GM19351 (cell line): ENCODE results near the gene PAQR8.
A peak's percentile ranks its signal among the peaks of the same experiment; 100 is the strongest.
"Not testable (repeated sequence)": the region's sequence is repeated elsewhere in the genome, so short reads cannot be mapped to it uniquely, and the experiment has no call there.

Experiments
- ATAC-seq: cut with Tn5 transposase; IDR thresholded peaks from one replicate; pipeline ENCODE4 v1.9.1; 2021; ENCODE audit warnings: mild to moderate bottlenecking, moderate library complexity; ENCODE audit not compliant: unreplicated experiment

Gene PAQR8

DNA sequence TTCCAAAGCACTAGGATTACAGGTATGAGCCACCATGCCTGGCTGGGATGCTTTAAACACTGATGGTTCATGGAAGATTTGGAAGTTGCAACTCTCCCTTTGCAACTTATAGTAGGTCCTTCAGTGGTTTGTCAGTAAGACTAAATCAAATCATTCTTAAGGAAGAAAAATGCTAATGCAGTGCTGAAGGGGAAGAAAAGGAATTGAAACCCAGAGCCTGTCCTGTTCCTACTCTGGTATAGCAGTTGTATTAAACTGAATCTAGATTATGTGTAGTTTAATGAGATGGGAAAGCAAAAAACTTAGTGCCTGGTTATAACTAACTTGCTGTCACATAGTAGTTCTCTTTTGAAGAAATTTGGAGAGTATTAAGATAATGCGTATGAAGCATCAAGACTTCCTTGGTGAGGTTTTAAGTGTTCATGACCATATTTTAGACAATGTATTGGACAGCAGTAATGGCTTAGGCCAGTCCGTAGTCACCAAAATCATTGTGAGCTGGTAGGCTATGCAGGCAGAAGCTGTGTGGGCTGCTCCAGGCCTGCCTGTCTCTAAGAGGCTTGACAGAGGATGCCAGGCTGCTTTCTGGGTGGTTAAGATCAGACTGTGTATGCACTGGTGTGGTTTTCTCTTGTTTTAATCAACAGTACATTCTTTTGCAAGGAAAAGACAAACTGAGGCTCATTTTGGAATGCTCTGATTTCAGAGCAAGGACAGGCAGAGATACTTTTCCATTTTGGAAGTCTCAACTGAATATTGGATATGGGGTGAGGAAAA is 14.0 kb downstream of the PAQR8 start:
- ATAC-seq = no peak

DNA sequence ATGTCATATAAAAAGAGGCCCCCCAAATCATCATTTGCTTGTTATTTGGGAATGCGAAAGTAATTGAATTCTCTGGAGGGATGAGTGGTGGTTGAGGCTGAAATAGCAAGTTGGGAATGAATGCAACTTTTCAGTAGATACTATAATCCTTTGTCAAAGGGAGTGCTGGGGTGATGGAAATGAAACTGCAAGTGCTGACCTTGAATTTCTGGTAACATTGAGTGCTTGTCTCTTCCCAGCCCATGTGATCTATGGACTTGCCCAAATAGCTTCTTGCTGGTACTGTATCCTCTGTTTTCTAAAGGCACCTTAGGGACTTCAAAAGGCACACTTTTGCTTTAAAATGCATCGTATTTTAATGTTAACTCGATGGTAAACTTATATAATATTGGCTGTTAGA is 14.8 kb downstream of the PAQR8 start:
- no peak for ATAC-seq

DNA sequence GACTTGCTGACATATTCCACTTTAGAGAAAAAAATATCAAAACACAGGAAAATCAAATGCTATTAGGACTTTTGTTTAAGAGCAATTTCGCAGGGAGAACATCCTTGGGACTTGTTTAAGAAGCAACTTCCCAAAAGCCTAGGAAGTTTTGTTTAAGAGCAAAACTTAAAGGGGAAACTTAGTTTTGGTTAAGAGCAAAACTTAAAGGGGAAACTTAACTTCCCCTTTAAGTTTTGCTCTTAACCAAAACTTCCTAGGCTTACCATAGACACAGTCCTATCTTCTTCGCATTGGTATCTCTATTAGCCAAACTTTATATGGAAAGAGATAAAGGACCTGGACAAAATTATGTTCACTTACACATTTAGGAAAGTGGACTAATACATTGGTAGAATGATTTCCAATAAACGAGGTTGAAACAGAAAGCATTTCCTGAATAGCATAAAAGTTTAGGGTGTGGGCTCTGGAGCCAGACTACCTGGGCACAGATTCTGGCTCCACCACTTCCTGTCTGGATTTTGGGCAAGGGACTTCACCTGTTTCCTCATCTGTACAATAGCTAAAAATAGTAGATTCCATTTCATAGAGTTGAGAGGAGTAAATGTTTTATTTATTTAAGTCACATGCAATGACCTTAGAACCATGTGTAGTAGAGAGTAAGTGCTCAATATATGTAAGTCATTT is 15.7 kb downstream of the PAQR8 start:
- ATAC-seq = no peak

DNA sequence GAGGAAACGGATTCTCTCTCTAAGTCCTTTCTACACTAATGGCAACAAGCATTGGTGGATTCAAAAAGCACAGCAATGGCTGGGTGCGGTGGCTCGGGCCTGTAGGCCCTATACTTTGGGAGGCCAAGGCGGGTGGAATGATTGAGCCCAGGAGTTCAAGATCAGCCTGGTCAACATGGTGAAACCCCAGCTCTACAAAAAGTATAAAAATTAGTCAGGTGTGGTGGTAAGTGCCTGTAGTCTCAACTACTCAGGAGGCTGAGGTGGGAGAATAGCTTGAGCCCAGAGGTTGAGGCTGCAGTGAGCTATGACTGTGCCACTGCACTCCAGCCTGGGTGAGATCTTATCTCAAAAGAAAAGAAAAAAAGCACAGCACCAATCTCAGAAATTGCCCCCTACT is 19.3 kb downstream of the PAQR8 start:
- ATAC-seq = no peak

DNA sequence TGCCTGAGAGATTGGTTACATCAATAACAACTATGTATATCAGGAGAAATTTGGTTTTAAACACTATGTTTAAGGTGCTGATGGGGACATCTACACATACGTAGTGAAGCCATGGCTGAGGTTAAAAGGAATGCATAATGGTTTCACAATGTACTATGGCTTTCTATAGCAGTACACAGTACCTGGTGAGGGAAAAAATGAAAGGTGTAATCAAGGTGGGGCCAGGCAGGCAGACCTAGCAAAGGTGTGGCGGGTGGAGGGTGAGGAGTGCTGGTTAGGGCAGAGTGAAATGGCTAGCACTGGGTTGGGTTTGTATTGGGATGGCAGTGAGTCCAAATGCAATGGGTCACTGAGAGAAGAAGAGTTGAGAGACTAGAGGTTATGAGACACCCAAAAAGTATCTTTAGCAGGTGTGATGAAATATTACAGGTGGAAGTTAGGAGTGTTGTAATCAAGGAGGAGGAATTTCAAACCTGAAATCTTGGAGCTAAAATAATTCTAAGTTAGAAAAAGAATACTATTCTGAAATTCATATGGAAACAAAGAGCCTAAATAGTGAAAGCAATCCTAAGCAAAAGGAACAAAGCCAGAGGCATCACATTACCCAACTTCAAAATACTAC is 22.3 kb downstream of the PAQR8 start:
- no peak for ATAC-seq

DNA sequence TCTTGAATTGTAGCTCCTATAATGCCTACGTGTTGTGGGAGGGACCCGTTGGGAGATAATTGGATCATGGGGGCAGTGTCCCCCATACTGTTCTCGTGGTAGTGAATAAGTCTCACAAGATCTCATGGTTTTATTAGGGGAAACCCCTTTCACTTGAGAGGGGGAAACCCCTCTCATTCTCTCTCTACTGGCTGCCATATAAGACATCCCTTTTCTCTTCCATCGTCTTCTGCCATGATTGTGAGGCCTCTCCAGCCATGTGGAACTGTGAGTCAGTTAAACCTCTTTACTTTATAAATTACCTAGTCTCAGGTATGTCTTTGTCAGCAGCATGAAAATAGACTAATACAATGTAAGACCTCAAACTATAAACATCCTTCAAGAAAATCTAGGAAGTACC is 23.1 kb downstream of the PAQR8 start:
- ATAC-seq = no peak

DNA sequence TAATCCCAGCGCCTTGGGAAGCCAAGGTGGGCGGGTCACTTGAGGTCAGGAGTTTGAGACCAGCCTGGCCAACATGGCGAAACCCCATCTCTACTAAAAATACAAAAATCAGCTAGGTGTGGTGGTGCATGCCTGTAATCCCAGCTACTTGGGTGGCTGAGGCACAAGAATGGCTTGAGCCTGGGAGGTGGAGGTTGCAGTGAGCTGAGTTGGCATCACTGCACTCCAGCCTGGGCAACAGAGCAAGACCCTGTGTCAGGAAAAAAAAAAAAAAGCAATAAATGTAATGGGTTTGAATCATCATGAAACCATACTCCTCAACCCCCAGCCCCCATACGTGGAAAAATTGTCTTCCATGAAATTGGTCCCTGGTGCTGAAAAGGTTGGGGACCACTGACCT is 26.2 kb downstream of the PAQR8 start:
- ATAC-seq = not testable (repeated sequence)

DNA sequence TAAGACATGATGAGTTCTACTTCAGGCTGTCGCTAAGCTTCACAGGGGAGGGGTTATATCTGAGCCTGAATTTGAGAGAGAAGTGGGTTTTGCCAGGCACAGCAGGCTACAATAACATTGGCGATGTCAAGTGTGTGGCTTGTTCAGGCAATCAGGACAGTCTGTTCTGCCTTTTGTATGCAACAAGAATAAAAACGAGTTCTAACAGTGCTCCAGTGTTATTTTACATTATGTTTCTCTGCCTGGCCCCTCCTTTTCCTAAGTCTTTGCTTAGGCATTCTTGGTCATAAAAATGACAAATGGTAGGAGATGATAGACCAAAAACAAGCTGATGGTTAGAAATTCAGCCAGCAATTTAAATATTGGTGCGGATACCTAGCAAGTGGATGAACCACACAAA is 26.8 kb downstream of the PAQR8 start:
- ATAC-seq = no peak

DNA sequence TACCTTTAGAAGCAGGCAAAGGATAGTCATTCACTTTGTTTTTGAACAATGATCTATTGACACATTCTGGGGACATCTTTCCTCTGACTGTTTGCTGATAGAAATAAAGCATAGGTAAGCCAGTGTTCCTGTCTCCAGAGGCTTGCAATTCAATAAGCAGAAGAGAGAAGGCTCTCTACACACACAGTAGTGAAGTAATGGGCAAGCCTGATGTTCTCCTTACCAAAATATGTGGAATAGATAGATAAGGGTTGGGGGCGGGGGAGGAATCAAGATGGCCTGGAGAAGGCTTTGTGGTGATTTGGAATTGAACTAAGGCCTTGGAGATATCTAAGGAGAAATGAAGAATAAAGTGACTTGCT is 27.3 kb downstream of the PAQR8 start:
- no peak for ATAC-seq

DNA sequence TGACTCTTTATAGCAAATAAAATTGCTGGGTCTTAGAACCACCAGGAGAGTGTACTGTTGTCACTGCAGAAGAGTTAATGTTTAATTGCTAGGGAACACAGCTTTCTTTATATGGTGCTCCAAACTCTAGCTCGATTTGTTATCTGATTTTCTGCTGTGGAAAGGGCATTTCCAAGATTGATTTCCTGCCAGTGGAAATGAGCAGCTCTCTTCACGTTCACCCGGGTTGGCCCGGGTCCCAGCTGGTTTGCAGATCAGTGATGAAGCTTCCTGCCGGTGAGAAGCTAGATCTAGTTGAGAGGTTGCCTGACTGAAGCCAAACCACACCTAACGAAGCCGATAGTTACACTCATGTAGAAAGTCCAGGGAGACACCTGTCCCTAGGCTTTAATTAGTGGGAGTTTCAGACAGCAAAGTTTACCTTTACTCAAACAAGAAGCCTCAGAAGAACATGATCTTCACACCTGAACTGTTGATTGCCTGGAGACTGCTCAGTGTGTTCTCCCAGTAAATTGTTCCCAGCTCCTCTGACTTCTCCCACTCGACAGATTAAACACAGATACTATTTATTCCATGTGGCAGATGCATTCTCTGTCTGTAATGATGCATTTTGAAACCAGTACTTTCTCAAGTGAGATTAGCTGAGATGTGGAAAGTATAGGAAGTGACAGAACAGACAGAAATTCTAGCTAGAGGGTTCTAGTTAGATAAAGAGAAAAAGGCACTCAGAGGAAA is 27.8 kb downstream of the PAQR8 start:
- peak; percentile 62 for ATAC-seq

DNA sequence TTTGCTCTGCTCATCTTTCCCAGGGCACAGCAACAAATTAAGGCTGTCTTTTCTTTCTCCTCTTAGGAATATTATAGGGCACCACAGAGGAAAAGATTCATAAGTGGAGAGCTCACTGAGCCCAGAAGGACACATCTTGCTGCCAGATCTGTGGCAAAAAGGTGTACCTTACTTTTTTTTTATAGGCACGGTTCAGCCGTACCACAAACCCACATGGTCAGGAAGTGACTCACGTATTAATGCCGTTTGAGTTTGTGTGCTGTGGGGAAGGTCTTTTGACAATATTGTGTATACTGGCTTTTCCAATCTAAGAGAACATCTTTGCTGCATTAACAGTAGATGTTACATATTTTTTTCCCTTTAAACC is 28.4 kb downstream of the PAQR8 start:
- ATAC-seq = peak; percentile 54

DNA sequence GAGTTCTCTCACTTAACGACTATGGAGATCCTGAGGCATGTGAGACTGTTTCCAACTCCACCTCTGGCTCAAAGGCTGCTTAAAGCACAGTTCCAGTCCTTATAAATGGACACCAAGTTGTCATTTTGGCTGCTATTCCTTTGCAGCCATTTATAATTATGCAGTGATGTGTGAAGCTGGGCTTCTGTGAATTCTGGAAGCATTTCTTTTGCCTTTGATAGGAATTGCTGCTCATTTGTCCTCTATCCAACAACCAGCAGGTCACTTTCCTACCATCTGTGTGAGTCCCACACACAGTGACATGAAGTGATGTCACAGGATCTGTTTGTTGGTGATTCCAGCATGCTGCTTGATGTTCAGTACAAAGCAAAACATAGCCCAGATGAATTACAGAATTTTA is 29.6 kb downstream of the PAQR8 start:
- ATAC-seq = no peak

DNA sequence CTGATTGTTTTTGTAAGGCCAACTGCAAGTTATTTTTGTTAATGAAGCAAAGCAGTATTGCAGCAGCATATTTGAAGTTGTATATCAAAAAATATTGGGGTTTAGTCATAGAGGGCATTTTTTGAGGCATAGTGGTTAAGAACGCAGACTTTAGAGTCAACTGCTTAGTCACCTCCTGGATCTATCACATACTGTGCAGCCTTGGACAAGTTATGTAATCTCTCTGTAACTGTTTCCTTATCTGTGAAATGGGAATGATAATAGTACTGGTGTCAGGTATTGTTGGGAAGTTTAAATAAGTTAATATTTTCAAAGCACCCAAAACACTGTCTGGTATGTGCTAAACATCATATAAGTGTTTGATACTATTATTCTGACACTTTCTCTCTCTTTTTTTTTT is 31.0 kb downstream of the PAQR8 start:
- no peak for ATAC-seq

DNA sequence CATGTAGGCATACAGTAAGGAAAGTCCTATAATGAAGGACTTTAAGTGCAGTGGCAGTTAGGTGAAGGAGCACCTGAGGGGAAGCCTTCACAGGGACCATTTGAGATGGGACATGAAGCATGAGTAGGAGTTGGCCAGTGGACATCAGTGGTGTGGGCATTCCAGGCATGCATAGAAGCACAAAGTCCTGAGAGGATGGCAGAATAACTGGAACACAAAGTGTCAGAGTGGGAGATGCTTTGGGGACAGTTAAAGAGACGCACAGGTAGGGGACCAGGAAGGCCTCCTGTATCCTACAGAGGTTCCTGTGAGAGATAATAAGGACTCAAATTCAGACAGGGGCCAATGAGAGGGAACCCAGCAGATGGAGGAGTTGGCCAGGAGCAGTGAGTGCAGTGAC is 31.8 kb downstream of the PAQR8 start:
- no peak for ATAC-seq

DNA sequence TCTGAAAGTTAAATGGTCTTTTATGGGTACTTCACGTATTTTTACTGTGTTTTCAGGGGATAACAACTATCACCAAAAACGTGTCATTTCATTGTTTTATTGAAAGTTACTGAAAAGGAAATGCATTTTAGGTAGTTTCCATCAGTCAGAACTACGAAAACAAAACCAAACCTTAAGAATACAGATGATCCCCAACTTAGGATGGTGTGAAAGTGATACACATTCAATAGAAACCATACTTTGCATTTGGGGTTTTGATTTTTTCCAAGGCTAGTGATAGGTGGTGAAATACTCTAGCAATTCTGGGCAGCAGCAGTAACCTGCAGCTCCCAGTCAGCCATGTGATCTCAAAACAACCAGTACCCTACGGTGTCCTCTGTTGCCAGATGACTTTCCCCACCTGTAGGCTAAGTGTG is 32.3 kb downstream of the PAQR8 start:
- ATAC-seq = peak; percentile 54

DNA sequence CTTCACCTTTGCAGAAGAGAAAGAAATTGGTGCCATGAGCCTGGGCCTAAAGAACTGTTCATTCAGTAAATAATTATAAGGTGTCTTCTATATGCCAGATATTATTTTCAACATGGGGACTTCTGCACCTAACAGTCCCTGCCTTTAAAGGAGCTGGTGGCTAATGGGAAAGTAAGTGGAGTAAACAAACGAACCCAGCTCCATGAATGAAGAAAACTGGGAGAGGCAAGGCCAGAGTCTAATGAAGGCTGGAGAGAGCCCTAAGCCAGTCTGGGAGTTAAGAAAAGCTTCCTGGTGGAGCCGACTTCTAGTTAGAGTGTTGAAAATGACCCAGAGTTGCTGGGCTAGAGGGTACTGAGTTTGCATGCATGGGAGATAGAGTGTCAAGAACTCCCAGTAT is 34.0 kb downstream of the PAQR8 start:
- ATAC-seq = no peak

DNA sequence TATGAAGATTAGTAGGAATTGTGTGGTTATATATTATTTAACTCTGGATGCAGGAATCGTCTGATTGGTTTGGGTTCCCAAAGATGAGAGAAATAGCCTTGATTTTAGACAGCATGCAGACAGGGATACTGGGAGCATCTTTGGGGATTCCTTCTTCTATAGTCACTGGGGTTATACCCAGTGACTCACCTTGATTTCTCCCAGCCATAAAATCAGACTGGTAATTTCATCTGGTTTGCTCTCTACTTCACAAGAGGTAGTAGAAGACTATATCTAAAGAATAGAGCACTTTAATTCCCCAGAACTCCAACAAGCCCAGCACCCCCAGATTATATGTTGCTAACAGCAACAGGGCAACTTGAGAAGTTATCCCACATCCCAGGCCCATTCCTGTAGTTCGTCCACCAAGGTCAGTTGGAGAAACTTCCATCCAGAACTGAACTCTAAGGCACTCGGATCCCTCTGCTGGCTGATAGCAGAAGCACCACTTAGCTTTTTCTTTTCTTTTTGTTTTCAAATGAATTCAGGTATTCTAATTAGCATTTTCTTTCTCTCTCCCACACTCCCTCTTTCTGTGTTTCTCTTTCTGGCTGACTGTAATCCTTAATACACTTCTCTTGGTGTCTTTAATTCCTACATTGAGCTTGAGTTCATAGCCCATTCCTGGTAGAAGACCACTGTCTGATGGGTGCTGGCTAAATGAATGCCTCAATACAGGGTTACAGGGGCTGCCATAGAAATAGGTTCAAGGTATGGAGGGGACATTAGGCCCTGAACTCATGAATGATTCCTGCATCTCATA is 37.8 kb downstream of the PAQR8 start:
- ATAC-seq = peak; percentile 50

DNA sequence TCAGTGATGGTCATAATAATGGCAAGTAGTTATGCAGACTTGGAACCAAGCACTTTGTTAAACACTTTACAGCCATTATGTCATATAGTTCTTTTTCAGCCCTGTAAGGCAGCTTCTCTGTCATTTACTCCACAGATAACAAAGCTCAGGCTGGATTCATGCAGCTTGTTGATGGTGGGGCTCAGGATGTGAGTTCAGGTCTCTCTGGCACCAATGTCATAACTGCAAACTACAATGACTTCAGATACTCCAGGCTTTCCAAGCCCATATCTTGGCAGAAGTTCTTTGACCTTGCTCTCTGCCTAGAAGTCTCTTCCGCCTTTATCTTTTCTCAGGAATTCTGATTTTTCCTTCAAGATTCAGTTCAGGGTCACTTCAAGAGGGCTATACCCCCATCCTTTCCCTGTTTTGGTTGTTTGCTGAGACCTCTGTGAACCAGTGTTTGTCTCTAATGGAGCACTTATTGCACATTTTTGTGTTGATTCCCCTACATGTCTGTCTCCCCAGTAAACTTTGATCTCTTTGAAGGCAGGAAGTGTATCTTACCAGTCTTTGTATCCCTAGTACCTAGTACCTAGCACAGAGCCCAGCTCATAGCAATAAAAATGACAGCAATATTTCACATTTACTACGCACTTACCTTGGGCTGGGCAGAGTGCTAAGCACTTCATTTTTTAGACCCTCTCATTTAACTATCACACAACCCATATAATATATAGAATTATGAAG is 38.5 kb downstream of the PAQR8 start:
- no peak for ATAC-seq

DNA sequence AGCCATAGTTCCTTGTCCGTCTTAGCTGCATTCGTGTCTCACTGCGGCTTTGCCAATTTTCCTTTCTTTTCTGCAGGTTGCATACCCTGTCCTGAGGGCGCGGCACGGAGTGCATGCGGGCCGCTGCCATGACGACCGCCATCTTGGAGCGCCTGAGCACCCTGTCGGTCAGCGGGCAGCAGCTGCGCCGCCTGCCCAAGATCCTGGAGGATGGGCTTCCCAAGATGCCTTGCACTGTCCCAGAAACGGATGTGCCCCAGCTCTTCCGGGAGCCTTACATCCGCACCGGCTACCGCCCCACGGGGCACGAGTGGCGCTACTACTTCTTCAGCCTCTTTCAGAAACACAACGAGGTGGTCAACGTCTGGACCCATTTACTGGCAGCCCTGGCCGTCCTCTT is 41.1 kb downstream of the PAQR8 start:
- ATAC-seq = no peak

DNA sequence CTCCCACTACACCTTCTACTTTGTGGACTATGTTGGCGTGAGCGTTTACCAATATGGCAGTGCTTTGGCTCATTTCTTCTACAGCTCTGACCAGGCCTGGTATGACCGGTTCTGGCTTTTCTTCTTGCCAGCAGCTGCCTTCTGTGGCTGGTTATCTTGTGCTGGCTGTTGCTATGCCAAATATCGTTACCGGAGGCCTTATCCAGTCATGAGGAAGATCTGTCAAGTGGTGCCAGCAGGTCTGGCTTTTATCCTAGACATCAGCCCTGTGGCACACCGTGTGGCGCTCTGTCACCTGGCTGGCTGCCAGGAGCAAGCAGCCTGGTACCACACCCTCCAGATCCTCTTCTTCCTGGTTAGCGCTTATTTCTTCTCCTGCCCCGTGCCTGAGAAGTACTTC is 41.7 kb downstream of the PAQR8 start:
- ATAC-seq = no peak
